DMS 273 treated with DMSO at 0.1 percent for 48 hours (cell line): Measurements from ENCODE around the gene SPZ1.
"Not testable (repeated sequence)": the region's sequence is repeated elsewhere in the genome, so short reads cannot be mapped to it uniquely, and the experiment has no call there.

ENCODE experiments used
- DNase-seq: peaks from one replicate; lab custom pipeline; 2025; lab: John Stamatoyannopoulos, UW

Gene SPZ1

GRCh38 chr5:80339116-80339515 lies 19.3 kb downstream of the SPZ1 start:
- no peak for DNase-seq

- DNase-seq: no peak
These were observed 21.4 kb downstream of the SPZ1 start for GRCh38 chr5:80341016-80341775.

- DNase-seq: no peak
These were observed 23.3 kb downstream of the SPZ1 start for GRCh38 chr5:80343067-80343466.

- peak; percentile 3 for DNase-seq
These were observed 26.3 kb downstream of the SPZ1 start for GRCh38 chr5:80346055-80346454.

- no peak for DNase-seq
These were observed 28.4 kb downstream of the SPZ1 start for GRCh38 chr5:80348171-80348570.

GRCh38 chr5:80351019-80351418 lies 31.2 kb downstream of the SPZ1 start:
- DNase-seq: not testable (repeated sequence)

GRCh38 chr5:80355686-80356085 lies 35.9 kb downstream of the SPZ1 start:
- DNase-seq: no peak

GRCh38 chr5:80357671-80358070 lies 37.9 kb downstream of the SPZ1 start:
- no peak for DNase-seq

GRCh38 chr5:80360914-80361444 lies 41.2 kb downstream of the SPZ1 start:
- DNase-seq: no peak

- DNase-seq: no peak
These were observed 45.1 kb downstream of the SPZ1 start for GRCh38 chr5:80364892-80365291.

GRCh38 chr5:80368661-80369480 lies 49.1 kb downstream of the SPZ1 start:
- DNase-seq: no peak

- DNase-seq: no peak
These were observed 49.7 kb downstream of the SPZ1 start for GRCh38 chr5:80369521-80369920.

GRCh38 chr5:80370390-80370789 lies 50.6 kb downstream of the SPZ1 start:
- no peak for DNase-seq
